Neural progenitor cell (in vitro differentiated cells): ENCODE results near the gene FITM2. TPM values are rescaled to one million over a fixed set of nuclear protein-coding genes. Genes with fewer than 3 reads are reported as not detected.

Experiments
- DNase-seq: peaks from one replicate; pipeline ENCODE4 v3.0.0-alpha.2; 2016; ENCODE audit warnings: low spot score
- H2AFZ ChIP-seq: fragments of 200-600 bp; sonication (generic); replicated peaks from 2 replicates; pipeline ENCODE4 v1.6.1; 2016; ENCODE audit warnings: antibody characterized with exemption
- H3F3A ChIP-seq: fragments of 200-600 bp; sonication (generic); 2 replicates; pipeline ENCODE4 v1.6.1; 2016; ENCODE audit warnings: antibody characterized with exemption, low read depth
- H3K27ac ChIP-seq: fragments of 200-600 bp; sonication (generic); 2 replicates; pipeline ENCODE4 v1.5.1; 2016; ENCODE audit warnings: mild to moderate bottlenecking
- H3K27me3 ChIP-seq: fragments of 200-600 bp; sonication (generic); 2 replicates; pipeline ENCODE4 v1.6.1; 2016; ENCODE audit warnings: mild to moderate bottlenecking, moderate library complexity
- H3K36me3 ChIP-seq: fragments of 200-600 bp; sonication (generic); 2 replicates; pipeline ENCODE4 v1.5.1; 2016
- H3K4me1 ChIP-seq: fragments of 200-600 bp; sonication (generic); 2 replicates; pipeline ENCODE4 v1.6.1; 2016; ENCODE audit warnings: mixed run types
- H3K4me2 ChIP-seq: fragments of 200-600 bp; sonication (generic); 2 replicates; pipeline ENCODE4 v1.6.1; 2016
- H3K4me3 ChIP-seq: fragments of 200-600 bp; sonication (generic); 2 replicates; pipeline ENCODE4 v1.5.1; 2016
- H3K79me2 ChIP-seq: fragments of 200-600 bp; sonication (generic); 2 replicates; pipeline ENCODE4 v1.6.1; 2016; ENCODE audit warnings: low read depth
- H3K9ac ChIP-seq: fragments of 200-600 bp; sonication (generic); 2 replicates; pipeline ENCODE4 v1.6.1; 2016
- H3K9me3 ChIP-seq: fragments of 200-600 bp; sonication (generic); 2 replicates; pipeline ENCODE4 v1.5.1; 2016; ENCODE audit warnings: low read depth
- H4K20me1 ChIP-seq: fragments of 200-600 bp; sonication (generic); 2 replicates; pipeline ENCODE4 v1.6.1; 2016; ENCODE audit warnings: low read depth
- H3K27ac Mint-ChIP-seq: 3 replicates; pipeline ENCODE4 v1.8.0; 2021; ENCODE audit warnings: mixed read lengths
- H3K27me3 Mint-ChIP-seq: 2 replicates; pipeline ENCODE4 v1.8.0; 2022; ENCODE audit warnings: low read depth, mild to moderate bottlenecking, inconsistent platforms, moderate library complexity, mixed read lengths; ENCODE audit not compliant: insufficient read depth
- H3K36me3 Mint-ChIP-seq: 3 replicates; pipeline ENCODE4 v1.8.0; 2021; ENCODE audit warnings: mixed read lengths
- H3K4me1 Mint-ChIP-seq: 3 replicates; pipeline ENCODE4 v1.8.0; 2021; ENCODE audit warnings: mixed read lengths
- H3K4me3 Mint-ChIP-seq: 3 replicates; pipeline ENCODE4 v1.8.0; 2021; ENCODE audit warnings: mild to moderate bottlenecking, moderate library complexity, mixed read lengths
- H3K9me3 Mint-ChIP-seq: 3 replicates; pipeline ENCODE4 v1.8.0; 2020; ENCODE audit warnings: mixed read lengths
- EZH2 ChIP-seq: fragments of 200-600 bp; sonication (generic); IDR thresholded peaks from 2 replicates; pipeline ENCODE4 v1.6.1; 2017; ENCODE audit warnings: antibody characterized with exemption, mild to moderate bottlenecking, moderate library complexity
- EZH2phosphoT487 ChIP-seq: fragments of 200-600 bp; sonication (generic); IDR thresholded peaks from 2 replicates; pipeline ENCODE4 v1.6.1; 2017; ENCODE audit warnings: antibody characterized with exemption
- total RNA-seq: library from RNA; depleted of rRNA; stranded (reverse); fragments of >200 nt; gene quantifications from 2 replicates; pipeline ENCODE4 v1.2.3, GENCODE V29; 2015; ENCODE audit warnings: low replicate concordance
- TF ChIP-seq, protein P1 (sequence below): fragments of 200-600 bp; sonication (generic); IDR thresholded peaks from 2 replicates; pipeline ENCODE4 v1.5.1; 2017; ENCODE audit warnings: antibody characterized with exemption, mild to moderate bottlenecking

FITM2 gene
- total RNA-seq, 1 donor from 2014 or later, result 1.4 TPM

DNA sequence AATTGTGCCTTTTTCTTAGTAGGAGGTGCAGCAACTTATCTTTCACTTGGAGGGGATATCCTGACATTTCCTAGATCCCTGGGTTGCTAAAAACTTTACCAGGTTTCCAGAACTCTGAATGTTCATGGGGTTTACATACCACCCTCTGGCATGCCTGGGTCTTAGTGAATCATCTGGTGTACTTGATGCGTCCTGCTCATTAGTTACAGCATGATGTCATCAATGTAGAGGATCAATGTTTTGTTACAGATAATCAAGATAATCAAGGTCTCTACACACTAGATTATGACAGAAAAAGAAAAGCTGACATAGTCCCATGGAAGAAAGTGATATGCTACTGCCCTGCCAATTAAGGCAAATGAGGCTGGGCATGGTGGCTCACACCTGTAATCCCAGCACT lies 27.0 kb downstream of the FITM2 start:
- H3K9ac ChIP-seq, result no peak overlapping the region
- Mint-ChIP-seq H3K27me3 (peaks cover 5% of the 10 kb centered on the region), H3K36me3 (peaks cover 2% of the 10 kb centered on the region), H3K4me3 (no peak overlapping the region), H3K9me3 (peaks cover 3% of the 10 kb centered on the region), H3K4me1 (no peaks in the 10 kb centered on the region), H3K27ac (no peak overlapping the region)
- no peak overlapping the region for H3K4me3 ChIP-seq
- H3K36me3 ChIP-seq, result no peaks in the 10 kb centered on the region
- no peak for TF ChIP-seq EZH2phosphoT487
- no peak for DNase-seq
- H3F3A ChIP-seq, result no peaks in the 10 kb centered on the region
- no peaks in the 10 kb centered on the region for H3K9me3 ChIP-seq
- no peak overlapping the region for H2AFZ ChIP-seq
- no peaks in the 10 kb centered on the region for H3K79me2 ChIP-seq
- H3K27ac ChIP-seq, result no peak overlapping the region
- H3K4me2 ChIP-seq, result no peak overlapping the region
- no peaks in the 10 kb centered on the region for H4K20me1 ChIP-seq
- no peaks in the 10 kb centered on the region for H3K27me3 ChIP-seq
- no peaks in the 10 kb centered on the region for H3K4me1 ChIP-seq

DNA sequence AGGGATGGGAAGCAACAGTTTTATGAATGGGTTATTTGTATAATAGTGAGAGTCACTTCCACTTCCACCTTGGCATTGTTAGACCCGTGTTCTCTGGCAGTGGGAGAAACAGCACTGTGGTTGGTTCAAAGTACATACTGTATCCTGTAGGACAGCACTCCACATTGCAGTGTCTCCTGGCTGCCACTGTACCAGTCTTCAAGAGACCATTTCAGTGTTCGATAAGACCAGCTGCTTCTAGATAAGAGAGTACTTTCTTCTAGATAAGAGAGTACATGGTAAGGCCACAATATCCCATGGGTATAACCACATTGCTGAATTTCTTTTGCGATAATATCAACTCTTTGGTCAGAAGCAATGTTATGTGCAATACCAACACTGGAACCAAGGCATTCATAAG lies 28.8 kb downstream of the FITM2 start:
- no peak overlapping the region for H3K4me3 Mint-ChIP-seq

GRCh38 chr20:44280387-44280786 lies 30.6 kb downstream of the FITM2 start:
- Histone ChIP-seq H3K4me3 (no peak overlapping the region), H3K9me3 (no peaks in the 10 kb centered on the region), H3F3A (no peaks in the 10 kb centered on the region), H2AFZ (no peak overlapping the region), H3K36me3 (no peaks in the 10 kb centered on the region), H4K20me1 (no peaks in the 10 kb centered on the region), H3K9ac (no peak overlapping the region), H3K79me2 (no peaks in the 10 kb centered on the region), H3K27me3 (no peaks in the 10 kb centered on the region), H3K4me2 (no peak overlapping the region), H3K4me1 (no peaks in the 10 kb centered on the region), H3K27ac (no peak overlapping the region)
- no peaks in the 10 kb centered on the region for H3K4me1 Mint-ChIP-seq
- H3K27ac Mint-ChIP-seq, result no peak overlapping the region
- H3K36me3 Mint-ChIP-seq, result no peaks in the 10 kb centered on the region
- peaks cover 4% of the 10 kb centered on the region for H3K27me3 Mint-ChIP-seq
- no peak overlapping the region for H3K4me3 Mint-ChIP-seq
- TF ChIP-seq EZH2phosphoT487 (no peak), EZH2 (no peak)
- TF ChIP-seq, protein P1, sequence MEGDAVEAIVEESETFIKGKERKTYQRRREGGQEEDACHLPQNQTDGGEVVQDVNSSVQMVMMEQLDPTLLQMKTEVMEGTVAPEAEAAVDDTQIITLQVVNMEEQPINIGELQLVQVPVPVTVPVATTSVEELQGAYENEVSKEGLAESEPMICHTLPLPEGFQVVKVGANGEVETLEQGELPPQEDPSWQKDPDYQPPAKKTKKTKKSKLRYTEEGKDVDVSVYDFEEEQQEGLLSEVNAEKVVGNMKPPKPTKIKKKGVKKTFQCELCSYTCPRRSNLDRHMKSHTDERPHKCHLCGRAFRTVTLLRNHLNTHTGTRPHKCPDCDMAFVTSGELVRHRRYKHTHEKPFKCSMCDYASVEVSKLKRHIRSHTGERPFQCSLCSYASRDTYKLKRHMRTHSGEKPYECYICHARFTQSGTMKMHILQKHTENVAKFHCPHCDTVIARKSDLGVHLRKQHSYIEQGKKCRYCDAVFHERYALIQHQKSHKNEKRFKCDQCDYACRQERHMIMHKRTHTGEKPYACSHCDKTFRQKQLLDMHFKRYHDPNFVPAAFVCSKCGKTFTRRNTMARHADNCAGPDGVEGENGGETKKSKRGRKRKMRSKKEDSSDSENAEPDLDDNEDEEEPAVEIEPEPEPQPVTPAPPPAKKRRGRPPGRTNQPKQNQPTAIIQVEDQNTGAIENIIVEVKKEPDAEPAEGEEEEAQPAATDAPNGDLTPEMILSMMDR, result no peak
- no peaks in the 10 kb centered on the region for H3K9me3 Mint-ChIP-seq
- no peak for DNase-seq

More for the DNA sequence above, 28.8 kb downstream of the FITM2 start:
- H3K4me3 ChIP-seq, result no peak overlapping the region
- no peak overlapping the region for H3K9ac ChIP-seq
- H3K9me3 Mint-ChIP-seq, result no peaks in the 10 kb centered on the region
- no peaks in the 10 kb centered on the region for H3K4me1 Mint-ChIP-seq
- H3K27me3 ChIP-seq, result no peaks in the 10 kb centered on the region
- no peak overlapping the region for H2AFZ ChIP-seq
- H3K4me1 ChIP-seq, result no peaks in the 10 kb centered on the region
- no peaks in the 10 kb centered on the region for H3K36me3 ChIP-seq
- DNase-seq, result no peak
- no peak overlapping the region for H3K27ac Mint-ChIP-seq
- H3K9me3 ChIP-seq, result no peaks in the 10 kb centered on the region
- TF ChIP-seq EZH2phosphoT487 (no peak), EZH2 (no peak)
- TF ChIP-seq, protein P1, result no peak
- H3K79me2 ChIP-seq, result no peaks in the 10 kb centered on the region
- H3K36me3 Mint-ChIP-seq, result no peaks in the 10 kb centered on the region
- H3K27me3 Mint-ChIP-seq, result peaks cover 4% of the 10 kb centered on the region
- H3K4me2 ChIP-seq, result no peak overlapping the region
- H3K27ac ChIP-seq, result no peak overlapping the region
- H3F3A ChIP-seq, result no peaks in the 10 kb centered on the region
- H4K20me1 ChIP-seq, result no peaks in the 10 kb centered on the region

GRCh38 chr20:44279228-44279627 lies 31.8 kb downstream of the FITM2 start:
- Mint-ChIP-seq H3K4me3 (no peak overlapping the region), H3K36me3 (no peaks in the 10 kb centered on the region), H3K27me3 (peaks cover 4% of the 10 kb centered on the region), H3K9me3 (no peaks in the 10 kb centered on the region), H3K27ac (no peak overlapping the region), H3K4me1 (no peaks in the 10 kb centered on the region)
- H2AFZ ChIP-seq, result no peak overlapping the region
- no peak overlapping the region for H3K9ac ChIP-seq
- H4K20me1 ChIP-seq, result no peaks in the 10 kb centered on the region
- H3K9me3 ChIP-seq, result no peaks in the 10 kb centered on the region
- no peaks in the 10 kb centered on the region for H3K27me3 ChIP-seq
- no peak overlapping the region for H3K27ac ChIP-seq
- no peaks in the 10 kb centered on the region for H3K36me3 ChIP-seq
- no peak overlapping the region for H3K4me3 ChIP-seq
- TF ChIP-seq, protein P1, result no peak
- TF ChIP-seq EZH2phosphoT487, result no peak
- TF ChIP-seq EZH2, result no peak
- H3K4me2 ChIP-seq, result no peak overlapping the region
- H3F3A ChIP-seq, result no peaks in the 10 kb centered on the region
- DNase-seq, result no peak
- H3K4me1 ChIP-seq, result no peaks in the 10 kb centered on the region
- H3K79me2 ChIP-seq, result no peaks in the 10 kb centered on the region
